ENCODE data around the gene PRR14L.
"Not testable (repeated sequence)": the region's sequence is repeated elsewhere in the genome, so short reads cannot be mapped to it uniquely, and the experiment has no call there.

PRR14L gene

DNA sequence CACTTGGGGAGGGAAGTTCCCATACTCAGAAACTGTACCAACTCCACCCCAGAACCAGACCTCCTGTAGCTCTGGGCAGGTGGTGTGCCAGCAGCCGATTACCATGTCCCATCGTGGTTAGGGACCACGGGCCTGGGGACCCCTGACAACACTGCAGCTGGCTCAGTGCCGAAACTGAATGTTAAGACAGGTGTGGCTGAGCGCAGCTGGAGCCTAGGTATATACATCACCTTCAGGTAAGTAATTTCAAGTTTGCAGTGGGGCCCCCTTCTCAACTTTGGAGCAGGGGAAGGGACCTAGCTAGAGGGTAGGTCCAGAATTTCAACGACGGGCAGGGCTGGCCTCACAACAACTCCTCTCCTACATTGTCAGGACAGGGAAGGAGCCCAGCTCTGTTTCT is 67.2 kb downstream of the PRR14L start:
- no peak for DNase-seq (ENCODE audit: low spot score)

DNA sequence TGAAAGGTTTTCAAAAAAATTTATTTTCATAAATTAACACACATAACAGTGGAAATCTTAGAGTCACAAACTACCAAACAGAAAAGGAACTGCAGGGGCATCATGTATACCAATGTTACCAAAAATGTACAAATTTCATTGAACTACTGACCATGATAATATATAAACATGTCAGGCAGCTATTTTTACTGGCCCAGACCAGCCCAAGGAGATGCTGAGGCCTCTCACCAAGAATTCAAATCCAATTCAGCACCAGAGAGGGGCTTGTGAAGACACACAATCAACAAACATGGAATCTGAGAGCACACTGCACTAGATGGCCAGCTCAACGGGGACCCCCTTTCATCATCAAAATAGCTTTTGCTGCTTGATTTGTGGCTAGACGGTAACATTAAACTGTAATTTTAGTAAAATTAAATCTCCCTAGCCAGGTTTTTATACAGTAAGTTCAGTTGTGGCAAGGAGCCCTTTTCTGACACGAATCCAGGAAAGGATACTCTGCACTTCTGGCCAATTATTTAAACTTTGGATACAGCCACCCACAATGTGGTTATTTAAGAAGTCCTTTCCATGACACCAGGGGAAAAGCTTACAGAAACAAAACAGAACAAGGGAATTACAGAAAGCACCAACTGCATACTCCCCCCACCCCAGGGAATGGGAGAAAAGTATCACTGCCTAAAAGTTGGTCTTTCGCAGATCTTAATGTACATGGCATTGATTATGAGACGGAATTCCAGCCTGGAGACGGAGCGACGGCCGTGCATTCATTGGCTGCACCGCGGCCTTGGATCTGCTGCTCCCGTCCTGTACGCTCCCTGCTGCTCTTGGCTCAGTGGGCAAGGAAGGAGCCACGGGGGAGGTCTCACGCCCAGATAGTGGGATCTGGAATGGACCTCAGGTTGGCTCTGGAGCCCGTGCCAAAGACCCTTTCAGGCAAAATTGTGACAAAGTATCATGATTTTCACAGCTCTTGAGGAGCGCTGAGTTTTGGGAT is 68.3 kb downstream of the PRR14L start:
- DNase-seq (ENCODE audit: low spot score) = no peak

GRCh38 chr22:31680861-31681341 is 69.0 kb downstream of the PRR14L start:
- DNase-seq (ENCODE audit: low spot score) = no peak

DNA sequence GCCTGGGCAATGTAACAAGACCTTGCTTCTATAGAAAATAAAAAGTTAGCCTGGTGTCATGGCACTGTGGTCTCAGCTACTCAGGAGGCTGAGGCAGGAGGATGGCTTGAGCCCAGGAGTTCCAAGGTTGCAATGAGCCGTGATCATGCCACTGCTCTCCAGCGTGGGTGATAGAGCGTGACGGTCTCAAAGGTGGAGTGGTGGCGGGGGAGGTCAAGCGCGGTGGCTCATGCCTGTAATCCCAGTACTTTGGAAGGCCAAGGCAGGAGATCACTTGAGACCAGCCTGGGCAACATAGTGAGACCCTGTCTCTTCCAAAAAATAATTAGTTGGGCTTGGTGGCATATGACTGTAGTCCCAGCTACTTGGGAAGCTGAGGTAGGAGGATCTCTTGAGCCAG is 71.2 kb downstream of the PRR14L start:
- no peak for DNase-seq (ENCODE audit: low spot score)

GRCh38 chr22:31676700-31677099 is 73.2 kb downstream of the PRR14L start:
- DNase-seq (ENCODE audit: low spot score) = peak; percentile 94

DNA sequence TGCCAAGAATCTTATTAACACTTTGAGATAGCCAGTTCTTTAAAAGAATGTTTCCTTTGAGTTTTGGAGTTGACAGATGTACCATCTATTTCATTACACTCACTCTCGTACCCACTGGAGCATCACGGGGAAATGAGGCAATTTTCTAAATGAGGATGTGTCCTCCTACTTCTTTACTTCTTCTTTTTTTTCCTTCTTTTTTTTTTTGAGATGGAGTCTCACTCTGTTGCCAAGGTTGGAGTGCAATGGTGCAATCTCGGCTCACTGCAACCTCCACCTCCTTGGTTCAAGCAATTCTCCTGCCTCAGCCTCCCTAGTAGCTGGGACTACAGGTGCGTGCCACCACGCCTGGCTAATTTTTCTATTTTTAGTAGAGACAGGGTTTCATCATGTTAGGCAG is 75.7 kb downstream of the PRR14L start:
- DNase-seq (ENCODE audit: low spot score) = not testable (repeated sequence)

DNA sequence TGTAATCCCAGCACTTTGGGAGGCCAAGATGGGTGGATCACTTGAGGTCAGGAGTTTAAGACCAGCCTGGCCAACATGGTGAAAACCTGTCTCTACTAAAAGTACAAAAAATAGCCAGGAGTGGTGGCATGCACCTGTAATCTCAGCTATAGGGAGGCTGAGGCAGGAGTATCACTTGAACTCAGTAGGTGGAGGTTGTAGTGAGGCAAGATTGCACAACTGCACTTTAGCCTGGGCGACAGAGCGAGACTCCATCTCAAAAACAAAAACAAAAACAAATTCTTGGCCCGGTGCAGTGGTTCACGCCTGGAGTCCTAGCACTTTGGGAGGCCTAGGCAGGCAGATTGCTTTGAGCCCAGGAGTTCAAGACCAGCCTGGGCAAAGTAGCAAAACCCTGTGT is 81.1 kb downstream of the PRR14L start:
- DNase-seq (ENCODE audit: low spot score) = not testable (repeated sequence)

GRCh38 chr22:31662668-31663037 is 87.3 kb downstream of the PRR14L start:
- DNase-seq (ENCODE audit: low spot score) = no peak

GRCh38 chr22:31661851-31662667 is 87.9 kb downstream of the PRR14L start, which contains the start of gene PISD:
TSS of gene PISD (minus strand) at chr22:31662215. CDS start at chr22:31662208, 7 bp downstream.
- DNase-seq (ENCODE audit: low spot score) = peak; percentile 98

DNA sequence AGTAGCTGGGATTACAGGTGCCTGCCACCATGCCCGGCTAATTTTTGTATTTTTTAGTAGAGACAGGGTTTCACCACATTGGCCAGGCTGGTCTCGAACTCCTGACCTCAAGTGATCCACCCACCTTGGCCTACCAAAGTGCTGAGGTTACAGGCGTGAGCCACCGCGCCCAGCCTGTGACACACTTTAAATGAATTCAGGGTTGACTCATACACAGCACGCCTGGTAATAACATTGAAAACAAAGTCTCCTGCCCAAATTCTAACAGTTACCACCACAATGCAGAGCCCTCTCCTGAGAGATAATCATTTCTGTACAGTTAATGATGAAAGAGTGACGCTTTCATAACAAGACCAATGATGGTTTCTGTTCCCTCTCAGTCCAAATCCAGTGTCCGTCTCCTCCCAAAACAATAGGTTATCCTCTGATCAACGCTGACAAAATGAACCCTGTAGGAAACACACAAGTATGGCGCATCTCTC is 89.0 kb downstream of the PRR14L start:
- not testable (repeated sequence) for DNase-seq (ENCODE audit: low spot score)

- no peak for DNase-seq (ENCODE audit: low spot score)
Measured at GRCh38 chr22:31659246-31659645, 90.7 kb downstream of the PRR14L start.

DNA sequence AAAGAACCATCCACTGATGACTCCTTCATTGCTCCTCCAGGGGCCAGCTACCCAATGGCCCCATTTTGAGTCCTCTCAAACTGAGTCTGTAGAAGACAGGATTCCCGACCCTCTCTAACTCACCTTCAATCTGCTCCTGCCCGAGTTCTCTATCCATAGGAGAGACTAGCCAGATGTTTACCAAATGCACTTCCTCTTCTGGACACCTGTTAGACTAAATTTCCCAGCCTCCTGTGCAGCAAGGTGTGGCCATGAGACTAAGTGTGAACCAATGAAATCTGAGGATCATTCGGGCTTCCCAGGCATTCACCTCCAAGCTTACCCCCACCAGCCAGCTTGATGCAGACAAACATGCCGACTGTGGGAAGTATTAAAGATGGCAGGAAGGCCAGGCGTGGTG is 95.5 kb downstream of the PRR14L start:
- DNase-seq (ENCODE audit: low spot score) = no peak

DNA sequence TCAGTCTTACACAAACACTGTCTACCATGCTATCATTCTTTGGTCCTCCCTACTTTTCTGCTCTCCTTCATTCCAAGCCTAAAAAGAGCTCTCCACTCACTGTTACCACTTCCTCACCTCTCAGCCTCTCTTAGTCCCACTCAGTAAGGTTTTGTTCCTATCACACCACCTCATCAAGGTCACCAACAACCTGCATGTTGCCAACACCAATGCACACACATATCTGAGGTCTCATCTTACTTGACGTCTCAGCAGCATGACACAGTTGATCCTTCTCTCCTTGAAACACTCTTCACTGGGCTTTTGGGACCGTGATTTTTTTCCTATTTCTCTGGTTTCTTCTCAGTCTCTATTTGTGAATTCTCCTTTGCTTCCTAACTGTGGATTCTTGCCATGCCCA is 96.0 kb downstream of the PRR14L start:
- no peak for DNase-seq (ENCODE audit: low spot score)

- DNase-seq (ENCODE audit: low spot score) = no peak
Measured at GRCh38 chr22:31652911-31653684, 96.8 kb downstream of the PRR14L start.

DNA sequence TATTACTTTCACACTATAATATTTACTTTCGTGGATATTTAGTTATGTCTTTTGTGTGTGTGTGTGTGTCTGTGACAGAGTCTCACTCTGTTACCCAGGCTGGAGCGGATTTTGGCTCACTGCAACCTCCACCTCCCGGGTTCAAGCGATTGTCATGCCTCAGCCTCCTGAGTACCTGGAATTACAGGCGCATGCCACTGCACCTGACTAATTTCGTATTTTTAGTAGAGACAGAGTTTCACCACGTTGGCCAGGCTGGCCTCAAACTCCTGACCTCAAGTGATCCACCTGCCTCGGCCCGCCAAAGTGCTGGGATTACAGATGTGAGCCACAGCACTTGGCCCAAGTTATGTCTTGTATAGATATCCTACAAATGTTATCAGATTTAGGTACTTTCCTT is 97.8 kb downstream of the PRR14L start:
- no peak for DNase-seq (ENCODE audit: low spot score)

DNA sequence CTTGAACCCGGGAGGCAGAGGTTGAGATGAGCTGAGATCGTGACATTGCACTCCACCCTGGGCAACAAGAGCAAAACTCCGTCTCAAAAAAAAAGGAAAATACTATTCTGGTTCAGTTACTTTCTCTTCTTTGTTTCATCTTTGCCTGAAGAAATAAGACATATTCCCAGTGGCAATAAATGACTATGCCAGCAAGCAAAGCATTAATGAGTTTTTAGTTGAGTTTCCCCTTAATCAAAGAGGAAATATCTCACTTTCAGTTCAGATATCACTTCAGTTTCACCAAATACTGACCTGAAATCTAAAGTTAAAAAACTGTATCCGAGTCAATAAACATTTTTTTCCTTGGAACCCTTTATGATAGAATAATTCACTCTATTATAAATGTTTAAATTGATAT is 98.3 kb downstream of the PRR14L start:
- DNase-seq (ENCODE audit: low spot score) = peak; percentile 15

DNA sequence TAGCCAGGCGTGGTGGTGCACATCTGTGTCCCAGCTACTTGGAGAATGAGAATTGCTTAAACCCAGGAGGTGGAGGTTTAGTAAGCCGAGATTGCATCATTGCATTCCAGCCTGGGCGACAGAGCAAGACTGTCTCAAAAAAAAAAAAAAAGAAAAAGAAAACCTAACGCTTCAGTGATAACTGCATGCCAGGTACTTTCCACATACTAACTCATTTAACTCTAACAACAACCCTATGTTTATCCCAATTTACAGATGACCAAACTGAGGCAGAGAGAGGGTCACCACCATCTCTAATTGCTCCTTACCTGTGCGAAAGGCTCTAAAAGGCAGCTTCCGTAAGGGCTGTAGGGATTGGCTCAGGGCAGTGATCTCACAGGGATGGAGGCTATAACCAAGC is 99.5 kb downstream of the PRR14L start:
- DNase-seq (ENCODE audit: low spot score) = no peak

GRCh38 chr22:31647523-31648320 is 102.2 kb downstream of the PRR14L start:
- no peak for DNase-seq (ENCODE audit: low spot score)

DNA sequence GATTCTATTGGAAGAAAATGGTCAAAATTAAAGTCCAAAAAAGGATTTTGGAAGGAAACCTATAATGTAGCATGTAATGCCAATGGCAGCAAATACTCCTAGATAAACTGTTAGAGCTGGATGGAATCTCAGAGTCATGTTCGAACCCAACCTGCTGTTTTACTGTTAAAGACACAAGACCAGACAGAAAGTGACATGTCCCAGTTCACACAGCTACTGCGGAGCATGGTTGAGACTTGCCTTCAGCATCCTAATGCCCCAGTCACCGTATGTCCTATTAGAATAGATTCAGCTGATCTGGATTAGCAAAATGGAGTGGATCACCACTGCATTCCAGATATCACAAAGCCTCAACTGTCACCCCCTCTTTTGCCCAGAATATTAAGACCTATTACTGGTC is 102.9 kb downstream of the PRR14L start:
- DNase-seq (ENCODE audit: low spot score) = no peak

GRCh38 chr22:31646186-31647019 is 103.5 kb downstream of the PRR14L start:
- no peak for DNase-seq (ENCODE audit: low spot score)

Measured in germinal center (tissue), 1 donor.